ENCODE data around the gene MCL1.
"Not testable (repeated sequence)": the region's sequence is repeated elsewhere in the genome, so short reads cannot be mapped to it uniquely, and the experiment has no call there.

Gene MCL1

DNA sequence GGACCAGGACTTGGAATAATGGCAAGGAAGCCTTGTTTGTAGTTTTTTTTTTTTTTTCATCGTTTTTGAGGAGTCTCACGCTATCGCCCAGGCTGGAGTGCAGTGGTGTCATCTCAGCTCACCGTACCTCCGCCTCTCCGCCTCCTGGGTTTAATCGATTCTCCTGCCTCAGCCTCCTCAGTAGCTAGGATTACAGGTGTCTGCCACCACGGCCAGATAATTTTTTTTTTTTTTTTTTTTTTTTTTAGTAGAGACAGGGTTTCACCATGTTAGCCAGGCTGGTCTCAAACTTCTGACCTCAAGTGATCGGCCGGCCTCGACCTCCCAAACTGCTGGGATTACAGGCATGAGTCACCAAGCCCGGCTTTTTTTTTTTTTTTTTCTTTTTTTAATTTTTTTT, 23.0 kb upstream of the MCL1 start:
- not testable (repeated sequence) for DNase-seq (ENCODE audit: low read depth)

DNA sequence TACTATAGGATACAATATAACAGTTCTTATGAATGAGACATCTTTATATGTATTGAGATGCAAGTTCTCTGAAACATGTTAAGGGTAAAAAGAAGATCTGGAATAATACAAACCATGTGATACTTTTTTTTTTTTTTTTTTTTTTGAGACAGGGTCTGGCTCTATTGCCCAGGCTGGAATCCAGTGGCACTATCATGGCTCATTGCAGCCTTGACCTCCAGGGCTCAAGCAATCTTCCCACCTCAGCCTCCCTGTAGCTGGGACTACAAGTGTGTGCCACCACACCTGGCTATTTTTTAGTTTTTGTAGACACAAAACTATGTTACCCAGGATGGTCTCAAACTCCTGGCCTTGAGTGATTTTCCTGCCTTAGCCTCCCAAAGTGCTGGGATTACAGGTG, 22.1 kb upstream of the MCL1 start:
- no peak for DNase-seq (ENCODE audit: low read depth)

DNA sequence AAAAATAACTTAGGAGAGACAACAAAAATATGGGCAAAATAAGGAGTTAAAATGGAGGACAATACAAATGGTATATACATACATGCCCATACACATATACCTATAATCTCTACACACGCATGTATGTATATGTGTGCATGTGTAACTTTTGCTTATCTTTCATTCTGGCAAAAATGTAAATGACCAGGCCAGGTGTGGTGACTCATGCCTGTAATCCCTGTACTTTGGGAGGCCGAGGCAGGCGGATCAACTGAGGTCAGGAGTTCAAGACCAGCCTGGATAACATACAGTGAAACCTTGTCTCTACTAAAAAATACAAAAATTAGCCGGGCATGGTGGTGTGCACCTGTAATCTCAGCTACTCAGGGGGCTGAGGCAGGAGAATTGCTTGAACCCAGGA, 18.9 kb upstream of the MCL1 start:
- not testable (repeated sequence) for DNase-seq (ENCODE audit: low read depth)

- no peak for DNase-seq (ENCODE audit: low read depth)
Measured at GRCh38 chr1:150596976-150597375, 17.6 kb upstream of the MCL1 start.

- DNase-seq (ENCODE audit: low read depth): no peak
Measured at GRCh38 chr1:150596095-150596892, 16.9 kb upstream of the MCL1 start.

- DNase-seq (ENCODE audit: low read depth): no peak
Measured at GRCh38 chr1:150582371-150582770, 3.0 kb upstream of the MCL1 start.

GRCh38 chr1:150581962-150582361, 2.6 kb upstream of the MCL1 start:
- DNase-seq (ENCODE audit: low read depth): not testable (repeated sequence)

DNA sequence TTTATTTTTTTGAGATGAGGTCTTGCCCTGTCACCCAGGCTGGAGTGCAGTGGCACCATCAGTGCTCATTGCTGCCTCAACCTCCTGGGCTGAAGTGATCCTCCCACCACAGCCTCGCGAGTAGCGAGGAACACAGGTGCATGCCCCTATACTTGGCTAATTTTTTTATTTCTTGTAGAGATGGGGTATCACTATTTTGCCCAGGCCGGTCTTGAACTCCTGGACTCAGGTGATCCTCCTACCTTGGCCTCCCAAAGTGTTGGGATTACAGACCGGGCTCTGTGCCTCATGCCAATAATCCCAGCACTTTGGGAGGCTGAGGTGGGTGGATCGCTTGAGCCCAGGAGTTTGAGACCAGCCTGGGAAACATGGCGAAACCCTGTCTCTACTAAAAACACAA, 2.0 kb upstream of the MCL1 start:
- not testable (repeated sequence) for DNase-seq (ENCODE audit: low read depth)

- not testable (repeated sequence) for DNase-seq (ENCODE audit: low read depth)
Measured at GRCh38 chr1:150580966-150581365, 1.6 kb upstream of the MCL1 start.

- DNase-seq (ENCODE audit: low read depth): no peak
Measured at GRCh38 chr1:150579945-150580642, 684 bp upstream of the MCL1 start.

DNA sequence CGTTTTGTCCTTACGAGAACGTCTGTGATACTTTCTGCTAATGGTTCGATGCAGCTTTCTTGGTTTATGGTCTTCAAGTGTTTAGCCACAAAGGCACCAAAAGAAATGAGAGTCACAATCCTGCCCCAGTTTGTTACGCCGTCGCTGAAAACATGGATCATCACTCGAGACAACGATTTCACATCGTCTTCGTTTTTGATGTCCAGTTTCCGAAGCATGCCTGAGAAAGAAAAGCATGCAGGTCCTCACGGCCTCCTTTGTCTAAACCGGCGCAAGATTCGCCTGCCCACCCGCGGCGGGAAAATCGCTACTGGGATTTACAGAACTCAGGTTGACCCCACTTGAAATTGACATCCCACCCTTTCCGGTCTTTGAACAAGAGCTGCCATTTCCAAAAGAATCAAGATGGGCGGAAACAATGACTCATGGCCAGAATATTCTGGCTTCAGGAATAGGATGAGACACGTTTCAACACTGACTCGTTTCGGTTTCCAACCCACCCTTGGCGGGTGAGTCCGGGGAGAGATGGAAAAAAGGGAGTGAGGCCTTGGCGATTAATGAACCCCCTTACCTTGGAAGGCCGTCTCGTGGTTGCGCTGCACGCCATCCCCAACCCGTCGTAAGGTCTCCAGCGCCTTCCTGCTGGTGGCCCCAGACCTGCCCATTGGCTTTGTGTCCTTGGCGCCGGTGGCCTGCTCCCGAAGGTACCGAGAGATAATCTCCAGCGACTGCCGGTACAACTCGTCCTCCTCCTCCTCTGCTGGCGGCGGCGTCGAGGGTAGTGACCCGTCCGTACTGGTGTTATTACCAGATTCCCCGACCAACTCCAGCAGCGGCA, 919 bp downstream of the MCL1 start:
- peak; percentile 31 for DNase-seq (ENCODE audit: low read depth)

- no peak for DNase-seq (ENCODE audit: low read depth)
Measured at GRCh38 chr1:150577557-150578271, 1.7 kb downstream of the MCL1 start.

- DNase-seq (ENCODE audit: low read depth): no peak
Measured at GRCh38 chr1:150576794-150577556, 2.4 kb downstream of the MCL1 start.

- no peak for DNase-seq (ENCODE audit: low read depth)
Measured at GRCh38 chr1:150576367-150576711, 3.1 kb downstream of the MCL1 start.

GRCh38 chr1:150575518-150576366, 3.7 kb downstream of the MCL1 start:
- DNase-seq (ENCODE audit: low read depth): no peak

DNA sequence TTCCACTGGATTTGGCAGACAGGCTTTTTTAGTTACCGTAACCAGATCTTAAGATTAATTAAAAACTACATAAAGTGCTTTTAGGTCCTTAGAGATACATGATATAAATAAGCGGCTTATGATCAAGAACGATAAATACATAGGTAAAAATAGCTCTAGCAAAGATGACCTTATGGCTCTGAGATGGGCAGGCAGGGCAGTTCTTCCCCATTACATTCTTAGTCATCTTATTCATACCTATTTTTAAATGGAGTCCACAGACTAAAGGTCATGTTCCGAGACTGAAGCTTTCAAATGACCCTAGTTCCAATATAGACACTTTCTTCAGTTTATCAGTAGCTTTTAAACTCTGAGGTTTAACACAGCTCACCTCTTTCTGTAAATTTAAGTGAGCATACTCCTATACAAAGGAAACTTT, 4.3 kb downstream of the MCL1 start:
- no peak for DNase-seq (ENCODE audit: low read depth)

- DNase-seq (ENCODE audit: low read depth): no peak
Measured at GRCh38 chr1:150574260-150575071, 4.9 kb downstream of the MCL1 start.

- DNase-seq (ENCODE audit: low read depth): not testable (repeated sequence)
Measured at GRCh38 chr1:150573648-150574071, 5.8 kb downstream of the MCL1 start.

GRCh38 chr1:150572918-150573647, 6.3 kb downstream of the MCL1 start:
- no peak for DNase-seq (ENCODE audit: low read depth)
